Measurements from ENCODE around the gene TPCN2.

Gene TPCN2

GRCh38 chr11:69010964-69011623, 37.6 kb upstream of the TPCN2 start:
- no peak for DNase-seq
- Histone ChIP-seq H3K4me1 (ENCODE audit: control insufficient read depth, insufficient read depth, low read length, poor library complexity, severe bottlenecking) (peaks cover 18% of the 10 kb centered on the region), H3K4me3 (ENCODE audit: insufficient read depth, low read depth, low read length, poor library complexity, severe bottlenecking) (peak overlapping the region; percentile 9), H3K9me3 (ENCODE audit: control insufficient read depth, low read length) (no peaks in the 10 kb centered on the region), H3K27ac (ENCODE audit: insufficient read depth, low read length, poor library complexity, severe bottlenecking) (no peak overlapping the region), H3K36me3 (ENCODE audit: control insufficient read depth, insufficient read depth, low read length) (no peaks in the 10 kb centered on the region), H3K27me3 (replicated peaks; ENCODE audit: control insufficient read depth, insufficient read depth, low read length, poor library complexity, severe bottlenecking) (peaks cover 28% of the 10 kb centered on the region)

GRCh38 chr11:69011624-69012091, 37.1 kb upstream of the TPCN2 start:
- H3K4me3 ChIP-seq (ENCODE audit: insufficient read depth, low read depth, low read length, poor library complexity, severe bottlenecking) = no peak overlapping the region
- H3K4me1 ChIP-seq (ENCODE audit: control insufficient read depth, insufficient read depth, low read length, poor library complexity, severe bottlenecking) = peaks cover 18% of the 10 kb centered on the region
- H3K27me3 ChIP-seq (replicated peaks; ENCODE audit: control insufficient read depth, insufficient read depth, low read length, poor library complexity, severe bottlenecking) = peaks cover 28% of the 10 kb centered on the region
- no peaks in the 10 kb centered on the region for H3K9me3 ChIP-seq (ENCODE audit: control insufficient read depth, low read length)
- no peak for DNase-seq
- no peaks in the 10 kb centered on the region for H3K36me3 ChIP-seq (ENCODE audit: control insufficient read depth, insufficient read depth, low read length)
- H3K27ac ChIP-seq (ENCODE audit: insufficient read depth, low read length, poor library complexity, severe bottlenecking) = no peak overlapping the region

GRCh38 chr11:69012092-69013008, 36.4 kb upstream of the TPCN2 start:
- no peak overlapping the region for H3K4me3 ChIP-seq (ENCODE audit: insufficient read depth, low read depth, low read length, poor library complexity, severe bottlenecking)
- peaks cover 18% of the 10 kb centered on the region for H3K4me1 ChIP-seq (ENCODE audit: control insufficient read depth, insufficient read depth, low read length, poor library complexity, severe bottlenecking)
- no peaks in the 10 kb centered on the region for H3K36me3 ChIP-seq (ENCODE audit: control insufficient read depth, insufficient read depth, low read length)
- H3K9me3 ChIP-seq (ENCODE audit: control insufficient read depth, low read length) = no peaks in the 10 kb centered on the region
- DNase-seq = no peak
- no peak overlapping the region for H3K27ac ChIP-seq (ENCODE audit: insufficient read depth, low read length, poor library complexity, severe bottlenecking)
- H3K27me3 ChIP-seq (replicated peaks; ENCODE audit: control insufficient read depth, insufficient read depth, low read length, poor library complexity, severe bottlenecking) = peaks cover 28% of the 10 kb centered on the region

- no peak for DNase-seq
- no peak within 1 kb of the TSS for H3K27ac ChIP-seq (ENCODE audit: insufficient read depth, low read length, poor library complexity, severe bottlenecking)
- peaks cover 28% of the 10 kb centered on the region for H3K27me3 ChIP-seq (replicated peaks; ENCODE audit: control insufficient read depth, insufficient read depth, low read length, poor library complexity, severe bottlenecking)
- H3K9me3 ChIP-seq (ENCODE audit: control insufficient read depth, low read length) = no peaks in the 10 kb centered on the region
- no peak within 1 kb of the TSS for H3K4me3 ChIP-seq (ENCODE audit: insufficient read depth, low read depth, low read length, poor library complexity, severe bottlenecking)
- H3K4me1 ChIP-seq (ENCODE audit: control insufficient read depth, insufficient read depth, low read length, poor library complexity, severe bottlenecking) = peaks cover 18% of the 10 kb centered on the region
- no peaks in the 10 kb centered on the region for H3K36me3 ChIP-seq (ENCODE audit: control insufficient read depth, insufficient read depth, low read length)
Observed at GRCh38 chr11:69013009-69013951, 35.5 kb upstream of the TPCN2 start, which contains the start of gene MRGPRF. TSS of gene MRGPRF (minus strand) at chr11:69013246. CDS start at chr11:69009901, 3,345 bp downstream.

GRCh38 chr11:69014084-69014851, 34.5 kb upstream of the TPCN2 start:
- H3K27ac ChIP-seq (ENCODE audit: insufficient read depth, low read length, poor library complexity, severe bottlenecking) = no peak overlapping the region
- peaks cover 18% of the 10 kb centered on the region for H3K4me1 ChIP-seq (ENCODE audit: control insufficient read depth, insufficient read depth, low read length, poor library complexity, severe bottlenecking)
- peaks cover 28% of the 10 kb centered on the region for H3K27me3 ChIP-seq (replicated peaks; ENCODE audit: control insufficient read depth, insufficient read depth, low read length, poor library complexity, severe bottlenecking)
- no peaks in the 10 kb centered on the region for H3K9me3 ChIP-seq (ENCODE audit: control insufficient read depth, low read length)
- no peaks in the 10 kb centered on the region for H3K36me3 ChIP-seq (ENCODE audit: control insufficient read depth, insufficient read depth, low read length)
- H3K4me3 ChIP-seq (ENCODE audit: insufficient read depth, low read depth, low read length, poor library complexity, severe bottlenecking) = no peak overlapping the region
- DNase-seq = no peak

- Histone ChIP-seq H3K4me3 (ENCODE audit: insufficient read depth, low read depth, low read length, poor library complexity, severe bottlenecking) (no peak overlapping the region), H3K4me1 (ENCODE audit: control insufficient read depth, insufficient read depth, low read length, poor library complexity, severe bottlenecking) (peaks cover 18% of the 10 kb centered on the region)
Observed at GRCh38 chr11:69014898-69015549, 33.7 kb upstream of the TPCN2 start.

GRCh38 chr11:69017951-69018350, 30.8 kb upstream of the TPCN2 start:
- Histone ChIP-seq H3K9me3 (ENCODE audit: control insufficient read depth, low read length) (no peaks in the 10 kb centered on the region), H3K27me3 (replicated peaks; ENCODE audit: control insufficient read depth, insufficient read depth, low read length, poor library complexity, severe bottlenecking) (peaks cover 8% of the 10 kb centered on the region), H3K36me3 (ENCODE audit: control insufficient read depth, insufficient read depth, low read length) (no peaks in the 10 kb centered on the region), H3K4me1 (ENCODE audit: control insufficient read depth, insufficient read depth, low read length, poor library complexity, severe bottlenecking) (peaks cover 8% of the 10 kb centered on the region), H3K27ac (ENCODE audit: insufficient read depth, low read length, poor library complexity, severe bottlenecking) (no peak overlapping the region), H3K4me3 (ENCODE audit: insufficient read depth, low read depth, low read length, poor library complexity, severe bottlenecking) (no peak overlapping the region)
- DNase-seq = no peak

More at GRCh38 chr11:69014898-69015549, 33.7 kb upstream of the TPCN2 start:
- DNase-seq = no peak
- Histone ChIP-seq H3K27me3 (replicated peaks; ENCODE audit: control insufficient read depth, insufficient read depth, low read length, poor library complexity, severe bottlenecking) (peaks cover 28% of the 10 kb centered on the region), H3K27ac (ENCODE audit: insufficient read depth, low read length, poor library complexity, severe bottlenecking) (no peak overlapping the region), H3K9me3 (ENCODE audit: control insufficient read depth, low read length) (no peaks in the 10 kb centered on the region), H3K36me3 (ENCODE audit: control insufficient read depth, insufficient read depth, low read length) (no peaks in the 10 kb centered on the region)

- Histone ChIP-seq H3K27me3 (replicated peaks; ENCODE audit: control insufficient read depth, insufficient read depth, low read length, poor library complexity, severe bottlenecking) (no peaks in the 10 kb centered on the region), H3K4me1 (ENCODE audit: control insufficient read depth, insufficient read depth, low read length, poor library complexity, severe bottlenecking) (no peaks in the 10 kb centered on the region), H3K4me3 (ENCODE audit: insufficient read depth, low read depth, low read length, poor library complexity, severe bottlenecking) (no peak overlapping the region), H3K36me3 (ENCODE audit: control insufficient read depth, insufficient read depth, low read length) (no peaks in the 10 kb centered on the region), H3K9me3 (ENCODE audit: control insufficient read depth, low read length) (no peaks in the 10 kb centered on the region), H3K27ac (ENCODE audit: insufficient read depth, low read length, poor library complexity, severe bottlenecking) (no peak overlapping the region)
- no peak for DNase-seq
Observed at GRCh38 chr11:69018924-69019323, 29.8 kb upstream of the TPCN2 start.

Measured in effector memory CD4-positive, alpha-beta T cell (primary cell).